GM12878 (cell line): ENCODE measurements around the gene SLC43A3. TPM values are rescaled to one million over a fixed set of nuclear protein-coding genes. Genes with fewer than 3 reads are reported as not detected.

Experiments used
- BACH1 ChIP-seq: fragments of 450-650 bp; IDR thresholded peaks from 2 replicates; pipeline ENCODE4 v1.6.1; 2017; ENCODE audit warnings: mild to moderate bottlenecking, borderline replicate concordance
- BHLHE40 ChIP-seq, 2 experiments: fragments of 450-650 bp in 1 of 2; IDR thresholded peaks; 2 replicates each; pipeline ENCODE4 v1.6.1; 2011 to 2017; ENCODE audit warnings: low read depth in 2 of 2, borderline replicate concordance in 1 of 2, improper control_type of control experiment in 1 of 2, low read length in 1 of 2, mild to moderate bottlenecking in 1 of 2
- EGR1 ChIP-seq, 2 experiments: IDR thresholded peaks; 1 replicate in 1 of 2; 2 replicates in 1 of 2; pipeline ENCODE4 v1.6.1; 2011 to 2012; ENCODE audit warnings: low read depth in 2 of 2, low read length in 2 of 2, borderline replicate concordance in 1 of 2, mild to moderate bottlenecking in 1 of 2, moderate library complexity in 1 of 2
- EP300 ChIP-seq, 2 experiments: fragments of 150-350 bp in 1 of 2; IDR thresholded peaks; 2 replicates each; pipeline ENCODE4 v1.6.1; 2011 to 2012; ENCODE audit warnings: low read depth in 2 of 2, low read length in 2 of 2, borderline replicate concordance in 1 of 2, improper control_type of control experiment in 1 of 2, inconsistent platforms in 1 of 2; ENCODE audit not compliant: control insufficient read depth in 1 of 2
- GABPA ChIP-seq: IDR thresholded peaks from 2 replicates; pipeline ENCODE4 v1.6.1; 2014; ENCODE audit warnings: antibody characterized with exemption, low read depth, mild to moderate bottlenecking, inconsistent platforms
- HDGF ChIP-seq: fragments of 450-650 bp; IDR thresholded peaks from 2 replicates; pipeline ENCODE4 v1.6.1; 2016; ENCODE audit warnings: antibody characterized with exemption
- MLLT1 ChIP-seq: fragments of 450-650 bp; IDR thresholded peaks from 2 replicates; pipeline ENCODE4 v1.6.1; 2016; ENCODE audit warnings: mild to moderate bottlenecking
- MTA2 ChIP-seq: fragments of 450-650 bp; IDR thresholded peaks from 2 replicates; pipeline ENCODE4 v1.6.1; 2016; ENCODE audit warnings: low read depth, mild to moderate bottlenecking, moderate library complexity
- MTA3 ChIP-seq: IDR thresholded peaks from 2 replicates; pipeline ENCODE4 v1.6.1; 2012; ENCODE audit warnings: low read length, inconsistent platforms, borderline replicate concordance
- NBN ChIP-seq: fragments of 450-650 bp; IDR thresholded peaks from 2 replicates; pipeline ENCODE4 v1.6.1; 2016
- POLR2A ChIP-seq: IDR thresholded peaks from 2 replicates; pipeline ENCODE4 v1.6.1; 2011; ENCODE audit warnings: low read depth, mild to moderate bottlenecking, low read length
- POU2F2 ChIP-seq: IDR thresholded peaks from 3 replicates; pipeline ENCODE4 v1.6.1; 2011; ENCODE audit warnings: low read depth, mild to moderate bottlenecking, low read length, borderline replicate concordance
- RELA ChIP-seq: fragments of 450-650 bp; IDR thresholded peaks from 2 replicates; pipeline ENCODE4 v1.8.0; 2014; ENCODE audit warnings: borderline replicate concordance; ENCODE audit not compliant: partially characterized antibody
- STAT3 ChIP-seq: IDR thresholded peaks from 2 replicates; pipeline ENCODE4 v1.6.1; 2011; ENCODE audit warnings: low read depth, low read length, improper control_type of control experiment
- TCF7 ChIP-seq: IDR thresholded peaks from 2 replicates; pipeline ENCODE4 v1.6.1; 2014; ENCODE audit warnings: antibody characterized with exemption, borderline replicate concordance
- USF1 ChIP-seq: IDR thresholded peaks from 2 replicates; pipeline ENCODE4 v1.6.1; 2011; ENCODE audit warnings: borderline replicate concordance, low read depth, mild to moderate bottlenecking, moderate library complexity, mixed read lengths, low read length; ENCODE audit not compliant: insufficient read depth; ENCODE audit errors: extremely low read length
- USF2 ChIP-seq: IDR thresholded peaks from 2 replicates; pipeline ENCODE4 v1.6.1; 2011; ENCODE audit warnings: low read depth, low read length, improper control_type of control experiment, borderline replicate concordance
- ZNF24 ChIP-seq: fragments of 450-650 bp; IDR thresholded peaks from 2 replicates; pipeline ENCODE4 v1.6.1; 2017; ENCODE audit warnings: antibody characterized with exemption, mild to moderate bottlenecking
- polyA plus RNA-seq, 11 experiments: library from polyadenylated mRNA; depleted of rRNA in 4 of 11; unstranded in 6 of 11; stranded (reverse) in 5 of 11; fragments of >200 nt; fragmentation: Nextera tagmentation in 4 of 11; fragmentation: Illumina TruSeq in 1 of 11; extraction: Ambion mirVana in 4 of 11; extraction: Trizol in 1 of 11; gene quantifications; 1 replicate in 1 of 11; 2 replicates in 10 of 11; pipeline versions ENCODE4 v1.2.1 to v1.2.3, GENCODE V29; 2011 to 2016; ENCODE audit warnings: inconsistent platforms in 2 of 11, missing spikeins in 2 of 11, low read depth in 1 of 11
- total RNA-seq, 4 experiments: library from RNA; depleted of rRNA in 3 of 4; stranded (reverse); fragments of >200 nt in 3 of 4; fragmentation: Illumina TruSeq in 1 of 4; extraction: Trizol in 1 of 4; gene quantifications; 2 replicates each; pipeline versions ENCODE4 v1.2.1 to v1.2.3, GENCODE V29; 2013 to 2021
- TF ChIP-seq, protein P1 (sequence below): fragments of 450-650 bp; IDR thresholded peaks from 2 replicates; pipeline ENCODE4 v1.6.1; 2017; ENCODE audit warnings: mild to moderate bottlenecking
- TF ChIP-seq, protein P2 (sequence below): fragments of 450-650 bp; IDR thresholded peaks from 2 replicates; pipeline ENCODE4 v1.6.1; 2017; ENCODE audit warnings: mild to moderate bottlenecking, low read depth, inconsistent platforms; ENCODE audit not compliant: poor library complexity, severe bottlenecking
- TF ChIP-seq, protein P3 (sequence below): IDR thresholded peaks from 2 replicates; pipeline ENCODE4 v1.6.1; 2012; ENCODE audit warnings: low read depth, low read length, improper control_type of control experiment

Gene SLC43A3
- total and polyA plus RNA-seq, 10 of the 15 experiments (the other 5 are each of a cell fraction or from before 2014, with no cell fraction given): 37.5 to 237 (median 132) TPM

GRCh38 chr11:57406337-57406904 is 20.5 kb downstream of the SLC43A3 start (continued):
- no peak for TF ChIP-seq USF2
- TF ChIP-seq, protein P1, sequence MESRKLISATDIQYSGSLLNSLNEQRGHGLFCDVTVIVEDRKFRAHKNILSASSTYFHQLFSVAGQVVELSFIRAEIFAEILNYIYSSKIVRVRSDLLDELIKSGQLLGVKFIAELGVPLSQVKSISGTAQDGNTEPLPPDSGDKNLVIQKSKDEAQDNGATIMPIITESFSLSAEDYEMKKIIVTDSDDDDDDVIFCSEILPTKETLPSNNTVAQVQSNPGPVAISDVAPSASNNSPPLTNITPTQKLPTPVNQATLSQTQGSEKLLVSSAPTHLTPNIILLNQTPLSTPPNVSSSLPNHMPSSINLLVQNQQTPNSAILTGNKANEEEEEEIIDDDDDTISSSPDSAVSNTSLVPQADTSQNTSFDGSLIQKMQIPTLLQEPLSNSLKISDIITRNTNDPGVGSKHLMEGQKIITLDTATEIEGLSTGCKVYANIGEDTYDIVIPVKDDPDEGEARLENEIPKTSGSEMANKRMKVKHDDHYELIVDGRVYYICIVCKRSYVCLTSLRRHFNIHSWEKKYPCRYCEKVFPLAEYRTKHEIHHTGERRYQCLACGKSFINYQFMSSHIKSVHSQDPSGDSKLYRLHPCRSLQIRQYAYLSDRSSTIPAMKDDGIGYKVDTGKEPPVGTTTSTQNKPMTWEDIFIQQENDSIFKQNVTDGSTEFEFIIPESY: no peak
- peak; percentile 71 for TF ChIP-seq ZNF24
- peak; percentile 64; the same call in 1 of the 2 replicates for TF ChIP-seq BACH1
- TF ChIP-seq NBN: 0 out of 2 replicates have a peak, but pooled peaks have one; percentile 26
- no peak for TF ChIP-seq HDGF
- TF ChIP-seq MTA2: peak; percentile 78
- peak; percentile 76 to 78; a peak in 3 of 4 replicates for TF ChIP-seq BHLHE40 (IDR thresholded peaks at IDR 0.05; ENCODE audit: borderline replicate concordance in 1 of 2, low read depth in 2 of 2, low read length in 1 of 2)
- peak; percentile 82 to 83 for TF ChIP-seq EP300 (IDR thresholded peaks at IDR 0.05; ENCODE audit: borderline replicate concordance in 1 of 2, control insufficient read depth in 1 of 2, low read depth in 2 of 2, low read length in 2 of 2)
- TF ChIP-seq GABPA: no peak
- TF ChIP-seq, protein P2, sequence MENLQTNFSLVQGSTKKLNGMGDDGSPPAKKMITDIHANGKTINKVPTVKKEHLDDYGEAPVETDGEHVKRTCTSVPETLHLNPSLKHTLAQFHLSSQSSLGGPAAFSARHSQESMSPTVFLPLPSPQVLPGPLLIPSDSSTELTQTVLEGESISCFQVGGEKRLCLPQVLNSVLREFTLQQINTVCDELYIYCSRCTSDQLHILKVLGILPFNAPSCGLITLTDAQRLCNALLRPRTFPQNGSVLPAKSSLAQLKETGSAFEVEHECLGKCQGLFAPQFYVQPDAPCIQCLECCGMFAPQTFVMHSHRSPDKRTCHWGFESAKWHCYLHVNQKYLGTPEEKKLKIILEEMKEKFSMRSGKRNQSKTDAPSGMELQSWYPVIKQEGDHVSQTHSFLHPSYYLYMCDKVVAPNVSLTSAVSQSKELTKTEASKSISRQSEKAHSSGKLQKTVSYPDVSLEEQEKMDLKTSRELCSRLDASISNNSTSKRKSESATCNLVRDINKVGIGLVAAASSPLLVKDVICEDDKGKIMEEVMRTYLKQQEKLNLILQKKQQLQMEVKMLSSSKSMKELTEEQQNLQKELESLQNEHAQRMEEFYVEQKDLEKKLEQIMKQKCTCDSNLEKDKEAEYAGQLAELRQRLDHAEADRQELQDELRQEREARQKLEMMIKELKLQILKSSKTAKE: no peak
- no peak for TF ChIP-seq TCF7
- no peak for TF ChIP-seq STAT3
- TF ChIP-seq USF1: no peak
- peak; percentile 93 for TF ChIP-seq RELA
- TF ChIP-seq POLR2A: no peak; the same call in 1 of the 2 replicates
- TF ChIP-seq, protein P3, sequence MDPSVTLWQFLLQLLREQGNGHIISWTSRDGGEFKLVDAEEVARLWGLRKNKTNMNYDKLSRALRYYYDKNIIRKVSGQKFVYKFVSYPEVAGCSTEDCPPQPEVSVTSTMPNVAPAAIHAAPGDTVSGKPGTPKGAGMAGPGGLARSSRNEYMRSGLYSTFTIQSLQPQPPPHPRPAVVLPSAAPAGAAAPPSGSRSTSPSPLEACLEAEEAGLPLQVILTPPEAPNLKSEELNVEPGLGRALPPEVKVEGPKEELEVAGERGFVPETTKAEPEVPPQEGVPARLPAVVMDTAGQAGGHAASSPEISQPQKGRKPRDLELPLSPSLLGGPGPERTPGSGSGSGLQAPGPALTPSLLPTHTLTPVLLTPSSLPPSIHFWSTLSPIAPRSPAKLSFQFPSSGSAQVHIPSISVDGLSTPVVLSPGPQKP: no peak
- no peak for TF ChIP-seq MLLT1
- TF ChIP-seq EGR1 (IDR thresholded peaks at IDR 0.05; ENCODE audit: borderline replicate concordance in 1 of 2, low read depth in 2 of 2, low read length in 2 of 2): no peak
- TF ChIP-seq MTA3: 0 out of 2 replicates have a peak, but pooled peaks have one; percentile 21
- TF ChIP-seq POU2F2: peak; percentile 65; the same call in 1 of the 3 replicates
